ENCODE data around the gene PLPPR1.

PLPPR1 gene

DNA sequence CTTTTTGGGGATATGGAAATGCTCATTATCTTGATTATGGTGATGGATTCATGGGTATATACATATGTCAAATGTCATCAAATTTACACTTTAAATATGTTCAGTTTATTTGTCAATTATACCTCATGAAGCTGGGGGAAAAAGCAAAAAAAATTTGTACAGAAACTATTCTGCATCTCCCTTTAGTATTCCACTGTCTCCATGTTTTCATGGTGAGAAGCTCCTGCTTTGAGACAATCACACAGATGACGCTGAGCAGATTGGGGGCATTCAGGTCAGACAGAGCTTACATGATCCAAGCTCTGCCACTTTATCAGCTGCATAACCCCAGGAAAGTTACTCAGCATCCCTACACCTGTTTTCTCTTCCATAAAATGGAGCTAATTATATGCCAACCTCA is 101.5 kb downstream of the PLPPR1 start:
- peaks cover 10% of the 10 kb centered on the region for H3K9me3 Mint-ChIP-seq

DNA sequence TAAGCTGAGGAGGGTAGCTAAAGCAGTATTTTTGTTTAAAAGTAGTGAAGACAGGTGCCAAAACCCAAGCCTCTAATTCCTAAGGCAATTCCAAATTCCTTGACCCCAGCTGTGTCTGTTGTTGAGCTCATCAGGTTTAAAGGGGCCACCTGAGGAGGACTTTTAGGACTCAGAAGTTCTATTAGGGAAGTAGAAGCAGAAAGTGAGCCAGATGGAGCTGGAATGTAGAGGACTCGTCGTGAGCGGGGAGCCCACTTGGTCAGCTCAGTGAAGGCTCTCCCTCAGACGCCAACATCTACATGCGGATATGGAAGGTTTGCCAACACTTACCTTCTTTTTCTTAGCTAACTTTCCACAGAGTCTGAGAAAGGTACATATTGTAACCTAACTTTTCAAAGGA is 102.8 kb downstream of the PLPPR1 start:
- no peak for DNase-seq (ENCODE audit: low spot score in 2 of 2)
- ATAC-seq = no peak
- no peaks in the 10 kb centered on the region for H3K4me1 Mint-ChIP-seq
- H3K36me3 Mint-ChIP-seq = no peaks in the 10 kb centered on the region
- H3K9me3 Mint-ChIP-seq = peaks cover 7% of the 10 kb centered on the region
- H3K4me3 Mint-ChIP-seq = no peak overlapping the region
- H3K27ac Mint-ChIP-seq = no peak overlapping the region

More for the DNA sequence above, 101.5 kb downstream of the PLPPR1 start:
- no peak for ATAC-seq
- Mint-ChIP-seq H3K27ac (no peak overlapping the region), H3K4me3 (no peak overlapping the region), H3K4me1 (no peaks in the 10 kb centered on the region), H3K36me3 (no peaks in the 10 kb centered on the region)
- no peak for DNase-seq (ENCODE audit: low spot score in 2 of 2)

DNA sequence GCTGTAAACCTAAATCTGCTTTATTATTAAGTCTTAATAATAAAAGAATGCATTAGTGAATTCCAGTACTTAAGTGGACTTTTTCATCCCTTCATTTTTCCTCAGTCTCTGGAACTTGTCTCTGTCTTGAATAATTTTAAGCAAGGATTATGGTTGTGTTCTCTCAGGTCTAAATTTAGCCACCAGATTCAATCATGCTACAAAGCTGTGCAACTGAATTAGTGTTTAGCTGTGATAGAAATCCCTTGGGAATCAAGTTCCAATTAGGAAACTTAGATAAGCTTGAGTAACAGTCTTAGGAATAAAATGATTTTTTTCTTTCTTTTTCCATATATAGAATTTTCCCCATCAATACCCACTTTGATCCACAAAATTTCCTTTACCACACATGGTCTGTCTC is 104.3 kb downstream of the PLPPR1 start:
- Mint-ChIP-seq H3K9me3 (no peaks in the 10 kb centered on the region), H3K36me3 (no peaks in the 10 kb centered on the region), H3K4me3 (no peak overlapping the region), H3K27ac (no peak overlapping the region), H3K4me1 (no peaks in the 10 kb centered on the region)
- no peak for ATAC-seq
- no peak for DNase-seq (ENCODE audit: low spot score in 2 of 2)

DNA sequence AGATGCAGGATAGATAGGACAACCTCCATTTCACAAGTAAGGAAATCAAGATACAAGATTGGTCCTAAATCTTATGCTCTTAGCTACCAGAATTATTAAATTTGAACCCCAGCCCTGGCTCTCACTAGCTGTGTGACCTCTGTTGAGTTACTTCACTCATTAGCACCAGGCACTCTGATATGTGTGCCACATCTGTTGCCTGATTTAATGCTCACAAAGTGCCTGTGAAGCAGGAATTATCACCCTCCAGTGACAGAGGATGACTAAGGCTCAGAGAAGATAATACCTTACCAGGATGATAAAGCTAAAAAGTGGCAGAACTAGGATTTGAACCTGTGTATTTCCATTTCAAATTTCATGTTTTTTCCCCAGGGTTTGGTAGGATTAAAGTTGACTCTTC is 110.0 kb downstream of the PLPPR1 start:
- no peaks in the 10 kb centered on the region for H3K36me3 Mint-ChIP-seq
- H3K4me1 Mint-ChIP-seq = no peaks in the 10 kb centered on the region
- no peak for DNase-seq (ENCODE audit: low spot score in 2 of 2)
- no peak for ATAC-seq
- no peak overlapping the region for H3K4me3 Mint-ChIP-seq
- peaks cover 3% of the 10 kb centered on the region for H3K9me3 Mint-ChIP-seq
- H3K27ac Mint-ChIP-seq = no peak overlapping the region

DNA sequence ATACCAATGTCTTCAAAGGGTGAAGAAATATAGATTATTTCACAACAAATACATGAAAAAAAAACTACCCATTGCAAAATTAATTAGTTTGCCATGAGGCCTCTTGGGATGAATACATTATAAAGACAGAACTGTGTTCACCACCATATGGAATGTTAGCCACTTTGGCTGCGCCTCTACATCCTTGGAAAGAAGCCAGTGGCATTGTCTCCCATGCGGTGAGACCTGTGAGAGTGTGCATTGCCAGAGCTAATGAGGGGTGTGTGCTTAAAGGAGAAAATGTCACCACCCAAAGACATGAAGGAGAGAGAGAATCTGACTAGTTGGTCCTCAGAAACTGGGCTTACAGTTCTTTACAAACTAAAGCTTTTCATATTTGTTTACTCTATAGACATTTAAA is 110.6 kb downstream of the PLPPR1 start:
- DNase-seq (ENCODE audit: low spot score in 2 of 2) = no peak
- Mint-ChIP-seq H3K4me1 (no peaks in the 10 kb centered on the region), H3K9me3 (peaks cover 3% of the 10 kb centered on the region), H3K36me3 (no peaks in the 10 kb centered on the region), H3K27ac (no peak overlapping the region), H3K4me3 (no peak overlapping the region)
- no peak for ATAC-seq

DNA sequence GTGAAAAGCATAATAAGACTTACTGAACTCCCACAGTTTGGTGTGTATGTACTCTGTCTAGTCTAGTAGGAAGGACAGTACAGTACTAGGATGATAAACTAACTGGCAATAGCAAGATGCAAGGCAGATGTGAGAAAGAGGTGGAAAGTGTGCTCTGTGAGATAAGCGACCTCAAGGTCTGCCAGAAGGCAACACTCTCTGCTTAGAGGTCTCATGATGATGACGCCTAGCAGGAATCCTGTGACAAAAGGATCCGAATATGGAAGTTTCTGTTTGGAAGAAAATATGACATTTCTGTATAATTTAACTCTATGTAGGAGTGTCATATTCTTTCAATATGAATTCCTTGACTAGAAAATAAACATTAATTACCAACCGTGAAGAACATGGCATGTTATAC is 112.2 kb downstream of the PLPPR1 start:
- DNase-seq (ENCODE audit: low spot score in 2 of 2) = no peak
- Mint-ChIP-seq H3K4me1 (no peaks in the 10 kb centered on the region), H3K27ac (no peak overlapping the region), H3K9me3 (peaks cover 3% of the 10 kb centered on the region), H3K36me3 (no peaks in the 10 kb centered on the region), H3K4me3 (no peak overlapping the region)
- no peak for ATAC-seq

DNA sequence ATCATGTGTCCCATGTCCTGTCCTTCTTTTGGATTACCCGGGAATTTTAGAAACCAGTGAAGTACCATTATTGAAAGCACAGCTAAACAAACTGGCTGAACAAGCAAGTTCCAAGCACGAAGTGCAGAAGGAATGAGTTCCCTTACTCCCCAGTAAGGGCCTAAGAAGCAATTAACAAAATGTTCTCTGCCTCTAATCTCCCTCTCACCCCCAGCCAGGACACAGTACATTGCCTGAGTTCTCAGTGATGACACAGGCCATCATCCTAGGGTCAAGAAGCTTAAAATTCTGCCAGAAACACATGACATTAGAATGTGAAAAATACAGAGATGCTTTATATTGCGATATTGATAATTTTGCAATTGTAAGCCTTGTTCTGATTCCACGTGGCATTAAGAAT is 118.0 kb downstream of the PLPPR1 start:
- Mint-ChIP-seq H3K4me1 (no peaks in the 10 kb centered on the region), H3K9me3 (peaks cover 21% of the 10 kb centered on the region), H3K36me3 (no peaks in the 10 kb centered on the region), H3K27ac (no peak overlapping the region), H3K4me3 (no peak overlapping the region)
- no peak for DNase-seq (ENCODE audit: low spot score in 2 of 2)
- ATAC-seq = no peak

DNA sequence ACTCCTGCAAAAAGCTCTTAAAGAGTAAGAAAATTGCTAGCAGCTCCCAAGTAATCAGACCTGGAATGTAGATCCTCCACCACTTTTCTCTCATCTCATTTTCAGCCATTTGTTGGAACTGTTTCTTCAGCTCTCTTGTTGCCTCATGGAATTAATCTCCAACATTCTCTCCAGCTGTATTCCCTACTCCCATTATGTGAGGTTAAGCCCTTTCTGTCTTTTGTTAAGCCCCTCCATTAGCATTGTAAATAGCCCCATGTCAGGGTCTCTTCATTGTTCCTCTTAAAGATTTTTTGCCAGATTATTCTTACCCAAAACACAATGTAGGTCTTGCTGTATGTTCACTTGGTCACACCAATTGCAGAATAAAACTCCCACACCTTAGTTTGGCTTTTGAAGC is 119.8 kb downstream of the PLPPR1 start:
- no peak overlapping the region for H3K4me3 Mint-ChIP-seq
- no peak overlapping the region for H3K27ac Mint-ChIP-seq
- H3K36me3 Mint-ChIP-seq = no peaks in the 10 kb centered on the region
- H3K9me3 Mint-ChIP-seq = peaks cover 18% of the 10 kb centered on the region
- no peaks in the 10 kb centered on the region for H3K4me1 Mint-ChIP-seq
- ATAC-seq = no peak
- DNase-seq (ENCODE audit: low spot score in 2 of 2) = no peak

DNA sequence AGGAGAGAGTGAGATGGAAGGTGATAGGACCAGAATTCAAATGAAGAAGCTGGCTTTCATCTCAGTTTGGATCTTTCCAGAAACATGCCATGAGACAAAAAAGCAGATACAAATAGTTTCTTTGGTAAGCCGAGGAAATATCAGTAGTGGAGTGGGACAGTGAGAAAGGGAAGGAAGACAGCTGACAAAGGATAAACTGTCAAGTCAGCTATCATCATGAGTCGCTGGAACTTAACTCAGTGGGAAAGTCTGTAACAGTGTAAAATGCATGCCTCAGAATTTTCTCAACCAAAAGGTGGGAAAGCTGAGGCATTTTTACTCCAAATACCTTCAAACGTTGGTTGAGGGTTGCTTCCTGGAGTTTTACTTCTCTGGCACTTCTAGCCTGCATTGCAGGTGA is 129.8 kb downstream of the PLPPR1 start:
- no peak for DNase-seq (ENCODE audit: low spot score in 2 of 2)
- Mint-ChIP-seq H3K27ac (no peak overlapping the region), H3K4me1 (no peaks in the 10 kb centered on the region), H3K36me3 (no peaks in the 10 kb centered on the region), H3K9me3 (peaks cover 4% of the 10 kb centered on the region), H3K4me3 (no peak overlapping the region)
- no peak for ATAC-seq

DNA sequence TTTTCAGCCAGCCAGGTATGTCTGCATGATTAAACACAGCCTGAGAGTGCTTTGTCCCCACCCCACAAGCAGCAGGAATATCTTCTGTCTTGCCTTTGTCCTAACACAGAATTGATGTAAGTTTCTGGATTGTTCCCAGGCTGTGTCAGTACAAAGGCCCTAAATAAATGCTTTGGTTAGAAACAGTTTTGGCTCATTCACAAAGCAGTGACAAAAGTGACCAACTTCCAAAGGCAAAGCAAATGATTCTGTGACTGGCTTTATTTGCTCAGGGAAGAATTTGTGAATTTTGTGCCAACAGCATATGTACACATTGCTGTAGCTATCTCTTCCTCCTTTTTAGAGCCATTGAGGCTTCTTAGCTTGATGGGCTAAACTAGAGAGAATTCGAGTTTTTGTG is 133.7 kb downstream of the PLPPR1 start:
- Mint-ChIP-seq H3K27ac (no peak overlapping the region), H3K9me3 (peaks cover 4% of the 10 kb centered on the region), H3K4me1 (no peaks in the 10 kb centered on the region), H3K4me3 (no peak overlapping the region), H3K36me3 (no peaks in the 10 kb centered on the region)
- no peak for DNase-seq (ENCODE audit: low spot score in 2 of 2)
- ATAC-seq = no peak

DNA sequence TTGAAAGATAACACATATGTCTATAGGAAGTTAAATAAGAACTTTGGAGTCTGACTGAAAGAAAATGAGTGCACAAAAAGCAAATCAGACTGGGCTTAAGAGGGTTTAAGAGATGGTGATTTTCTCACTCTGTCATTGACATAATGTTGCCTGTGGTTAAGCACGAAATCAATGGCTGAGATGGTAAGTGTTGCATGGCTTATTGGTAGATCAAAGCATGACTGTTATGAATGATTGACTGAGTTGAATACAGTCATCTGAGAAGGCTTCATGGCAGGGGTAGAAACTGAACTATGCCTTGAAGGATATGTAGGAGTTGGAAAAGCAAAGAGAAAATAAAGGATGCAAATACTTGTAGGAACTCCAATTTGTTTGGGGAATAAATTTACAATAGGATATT is 136.6 kb downstream of the PLPPR1 start:
- Mint-ChIP-seq H3K4me1 (no peaks in the 10 kb centered on the region), H3K9me3 (no peaks in the 10 kb centered on the region), H3K36me3 (no peaks in the 10 kb centered on the region), H3K27ac (no peak overlapping the region), H3K4me3 (no peak overlapping the region)
- DNase-seq (ENCODE audit: low spot score in 2 of 2) (no peak), ATAC-seq (no peak)

DNA sequence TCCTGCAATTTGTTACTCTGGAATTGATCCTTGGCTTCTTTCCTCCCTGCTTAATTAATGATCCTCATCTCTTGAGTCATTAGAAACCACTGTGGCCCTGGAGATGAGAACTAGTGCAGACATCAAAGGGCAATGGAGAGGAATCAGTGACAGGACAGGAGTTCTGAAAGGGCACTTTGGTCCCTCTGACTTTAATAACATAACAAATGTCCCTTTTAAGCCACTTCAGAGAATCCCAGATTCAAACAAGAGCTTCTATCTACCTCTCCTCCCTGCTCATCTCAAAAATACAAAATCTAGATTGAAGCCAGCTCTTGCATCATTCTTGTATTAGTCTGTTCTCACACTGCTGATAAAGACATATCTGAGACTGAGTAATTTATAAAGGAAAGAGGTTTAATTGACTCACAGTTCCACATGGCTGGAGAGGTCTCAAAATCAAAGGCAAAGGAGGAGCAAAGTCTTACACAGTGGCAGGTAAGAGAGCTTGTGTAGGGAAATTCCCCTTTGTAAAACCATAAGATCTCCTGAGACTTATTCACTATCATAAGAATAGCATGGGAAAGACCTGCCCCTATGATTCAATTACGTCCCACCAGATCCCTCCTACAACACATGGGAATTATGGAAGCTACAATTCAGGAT is 139.1 kb downstream of the PLPPR1 start:
- no peak for ATAC-seq
- no peaks in the 10 kb centered on the region for H3K4me1 Mint-ChIP-seq
- no peak for DNase-seq (ENCODE audit: low spot score in 2 of 2)
- H3K9me3 Mint-ChIP-seq = no peaks in the 10 kb centered on the region
- no peaks in the 10 kb centered on the region for H3K36me3 Mint-ChIP-seq
- H3K27ac Mint-ChIP-seq = no peak overlapping the region
- no peak overlapping the region for H3K4me3 Mint-ChIP-seq

DNA sequence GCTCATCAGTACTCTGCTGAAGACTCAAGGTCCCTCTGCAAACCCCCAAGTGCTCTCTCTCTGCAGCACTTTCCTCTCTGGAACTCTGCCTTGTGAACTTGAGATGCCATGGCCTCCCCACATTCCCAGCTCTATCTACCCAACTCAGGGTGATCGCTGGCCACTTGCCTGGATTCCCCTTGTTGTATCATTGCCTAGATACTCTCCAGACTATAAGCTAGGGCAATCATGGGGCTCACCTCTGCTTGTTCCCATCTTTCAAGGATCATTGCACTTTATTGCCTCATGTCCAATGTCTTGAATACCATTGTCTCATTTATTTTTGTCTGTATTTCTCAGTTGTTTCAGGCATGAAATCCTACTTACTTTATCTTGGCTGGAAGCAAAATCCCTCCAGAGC is 144.1 kb downstream of the PLPPR1 start:
- Mint-ChIP-seq H3K27ac (no peak overlapping the region), H3K36me3 (no peaks in the 10 kb centered on the region), H3K4me3 (no peak overlapping the region), H3K9me3 (no peaks in the 10 kb centered on the region), H3K4me1 (no peaks in the 10 kb centered on the region)
- DNase-seq (ENCODE audit: low spot score in 2 of 2) (no peak), ATAC-seq (no peak)

DNA sequence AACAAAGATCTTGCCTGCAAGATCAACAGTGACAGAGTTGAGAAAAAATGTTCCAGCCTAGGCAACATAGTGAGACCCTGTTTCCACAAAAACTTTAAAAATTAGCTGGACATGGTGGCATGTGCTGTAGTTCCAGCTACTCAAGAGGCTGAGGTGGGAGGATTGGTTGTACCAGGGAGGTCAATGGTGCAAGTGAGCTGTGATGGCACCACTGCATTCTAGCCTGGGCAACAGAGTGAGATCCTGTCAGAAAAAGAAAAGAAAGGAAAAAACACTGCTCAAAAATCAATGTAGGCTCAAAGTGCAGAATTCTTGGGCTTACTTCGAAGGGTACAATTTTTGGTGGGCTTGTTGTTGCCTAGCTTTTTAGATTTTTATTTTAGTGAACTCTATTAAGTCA is 145.4 kb downstream of the PLPPR1 start:
- Mint-ChIP-seq H3K9me3 (no peaks in the 10 kb centered on the region), H3K27ac (no peak overlapping the region), H3K4me1 (no peaks in the 10 kb centered on the region), H3K36me3 (no peaks in the 10 kb centered on the region), H3K4me3 (no peak overlapping the region)
- ATAC-seq (no peak), DNase-seq (ENCODE audit: low spot score in 2 of 2) (no peak)

DNA sequence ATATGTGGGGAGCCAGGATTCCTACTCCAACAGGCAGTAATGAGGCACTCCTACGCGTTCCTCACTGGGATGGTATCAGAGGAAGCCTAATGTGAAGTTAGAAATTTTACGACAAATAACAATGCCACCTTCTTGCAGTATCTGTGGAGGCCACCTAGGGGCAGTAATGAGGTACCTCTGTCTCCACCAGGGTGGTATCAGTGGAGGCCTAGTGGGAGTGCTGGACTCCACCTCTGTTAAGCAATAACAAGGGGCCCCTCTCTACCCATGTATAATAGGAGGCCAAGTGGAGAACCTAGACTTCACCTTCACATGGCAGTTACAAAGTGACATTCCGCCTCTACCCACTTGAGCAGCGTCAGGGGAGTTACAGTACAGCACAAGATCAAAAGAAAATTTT is 147.9 kb downstream of the PLPPR1 start:
- ATAC-seq (no peak), DNase-seq (ENCODE audit: low spot score in 2 of 2) (no peak)
- Mint-ChIP-seq H3K27ac (no peak overlapping the region), H3K4me3 (no peak overlapping the region), H3K4me1 (no peaks in the 10 kb centered on the region), H3K9me3 (peaks cover 7% of the 10 kb centered on the region), H3K36me3 (no peaks in the 10 kb centered on the region)

DNA sequence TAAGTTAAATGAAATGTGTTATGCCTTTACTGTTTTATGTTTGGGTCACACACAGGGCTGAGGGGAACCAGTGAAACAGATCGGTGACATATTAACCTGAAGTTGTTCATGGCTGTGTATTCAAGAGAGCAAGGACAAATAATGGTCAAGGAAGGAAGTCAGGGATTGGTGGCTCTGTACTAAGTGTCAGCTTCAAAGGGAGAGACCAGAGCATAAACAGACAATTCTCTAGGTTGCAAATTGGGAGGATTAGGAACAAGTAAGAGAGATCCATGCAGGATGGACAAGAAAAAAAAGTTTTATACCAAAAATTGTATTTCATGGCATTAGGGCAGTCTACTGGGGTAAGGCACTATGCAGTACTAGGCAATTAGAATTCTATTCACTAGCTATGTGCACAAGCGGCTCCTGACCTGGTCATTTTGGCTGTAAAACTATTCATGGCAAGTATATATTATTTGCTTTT is 156.3 kb downstream of the PLPPR1 start:
- no peaks in the 10 kb centered on the region for H3K4me1 Mint-ChIP-seq
- H3K9me3 Mint-ChIP-seq = peaks cover 9% of the 10 kb centered on the region
- no peak overlapping the region for H3K4me3 Mint-ChIP-seq
- no peak overlapping the region for H3K27ac Mint-ChIP-seq
- ATAC-seq = no peak
- no peaks in the 10 kb centered on the region for H3K36me3 Mint-ChIP-seq
- DNase-seq (ENCODE audit: low spot score in 2 of 2) = no peak

DNA sequence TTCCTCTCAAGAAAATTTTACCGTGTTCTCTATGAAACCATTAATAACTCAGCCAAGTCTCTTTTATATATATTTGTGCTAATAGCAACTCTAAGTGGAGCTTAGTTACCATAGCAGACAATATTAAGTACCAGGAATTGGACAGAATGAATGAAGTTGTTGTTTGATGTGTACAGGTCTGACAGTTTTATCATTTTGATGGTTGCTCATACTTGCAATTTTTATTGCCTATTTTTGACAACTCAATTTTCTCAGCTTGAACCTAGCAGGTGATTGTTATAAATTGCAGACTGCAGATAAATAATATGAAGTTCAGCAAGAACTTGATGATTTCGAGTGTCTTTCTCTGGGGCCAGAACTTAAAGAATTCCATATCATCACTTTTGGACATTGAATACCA is 163.2 kb downstream of the PLPPR1 start:
- H3K27ac Mint-ChIP-seq = no peak overlapping the region
- no peaks in the 10 kb centered on the region for H3K4me1 Mint-ChIP-seq
- no peak for ATAC-seq
- DNase-seq (ENCODE audit: low spot score in 2 of 2) = no peak
- H3K4me3 Mint-ChIP-seq = no peak overlapping the region
- H3K9me3 Mint-ChIP-seq = no peaks in the 10 kb centered on the region
- no peaks in the 10 kb centered on the region for H3K36me3 Mint-ChIP-seq
